HFFc6 (cell line): ENCODE results near the gene EXD1. TPM values are rescaled to one million over a fixed set of nuclear protein-coding genes. Genes with fewer than 3 reads are reported as not detected.

Experiments used
- DNase-seq: peaks from one replicate; pipeline ENCODE4 v3.0.0-alpha.2; 2018
- H3K27ac Mint-ChIP-seq: 2 replicates; pipeline ENCODE4 v1.8.0; 2020; ENCODE audit warnings: mild to moderate bottlenecking, mixed read lengths
- H3K27me3 Mint-ChIP-seq: 2 replicates; pipeline ENCODE4 v1.8.0; 2021; ENCODE audit warnings: mild to moderate bottlenecking, moderate library complexity, mixed read lengths; ENCODE audit not compliant: insufficient read depth
- H3K36me3 Mint-ChIP-seq: 2 replicates; pipeline ENCODE4 v1.8.0; 2021; ENCODE audit warnings: low read depth, mixed read lengths
- H3K4me1 Mint-ChIP-seq: 2 replicates; pipeline ENCODE4 v1.8.0; 2020; ENCODE audit warnings: low read depth, mixed read lengths
- H3K4me3 Mint-ChIP-seq: 2 replicates; pipeline ENCODE4 v1.8.0; 2020; ENCODE audit warnings: mild to moderate bottlenecking, moderate library complexity, mixed read lengths
- H3K9me3 Mint-ChIP-seq: 2 replicates; pipeline ENCODE4 v1.8.0; 2020; ENCODE audit warnings: mild to moderate bottlenecking, mixed read lengths
- CTCF ChIP-seq: fragments of 200-600 bp; sonication (generic); IDR thresholded peaks from 2 replicates; pipeline ENCODE4 v1.5.0; 2021; ENCODE audit warnings: antibody characterized with exemption, mild to moderate bottlenecking
- total RNA-seq, 6 experiments: library from RNA; stranded (reverse); fragmentation: NEBNext Ultra II Directional; extraction: Animal tissue kit (Norgen Biotek cat#: 25700); gene quantifications; 2 replicates in 1 of 6; 3 replicates in 5 of 6; pipeline ENCODE4 v1.2.3, GENCODE V29; 2021

EXD1 gene
- total RNA-seq, 6 experiments from 2014 or later, result not detected

GRCh38 chr15:41199470-41199869, 31.1 kb downstream of the EXD1 start:
- H3K36me3 Mint-ChIP-seq, result no peaks in the 10 kb centered on the region
- H3K4me1 Mint-ChIP-seq, result no peaks in the 10 kb centered on the region
- no peak overlapping the region for H3K27ac Mint-ChIP-seq
- no peak for DNase-seq
- 0 out of 2 replicates have a peak, but pooled peaks cover 7% of the 10 kb centered on the region for H3K27me3 Mint-ChIP-seq
- no peak overlapping the region for H3K4me3 Mint-ChIP-seq
- no peak for TF ChIP-seq CTCF
- H3K9me3 Mint-ChIP-seq, result no peaks in the 10 kb centered on the region

GRCh38 chr15:41194444-41194843, 36.1 kb downstream of the EXD1 start:
- H3K4me3 Mint-ChIP-seq, result no peak overlapping the region
- no peaks in the 10 kb centered on the region for H3K9me3 Mint-ChIP-seq
- H3K4me1 Mint-ChIP-seq, result no peaks in the 10 kb centered on the region
- DNase-seq, result no peak
- no peak for TF ChIP-seq CTCF
- no peak overlapping the region for H3K27ac Mint-ChIP-seq
- H3K36me3 Mint-ChIP-seq, result no peaks in the 10 kb centered on the region
- H3K27me3 Mint-ChIP-seq, result peaks cover 3% of the 10 kb centered on the region

GRCh38 chr15:41183581-41183980, 47.0 kb downstream of the EXD1 start:
- Mint-ChIP-seq H3K4me1 (peaks cover 42% of the 10 kb centered on the region), H3K36me3 (no peaks in the 10 kb centered on the region), H3K9me3 (no peaks in the 10 kb centered on the region), H3K27me3 (no peaks in the 10 kb centered on the region; the same call in 1 of the 2 replicates), H3K27ac (peak overlapping the region; percentile 43; the same call in 1 of the 2 replicates), H3K4me3 (no peak overlapping the region)
- no peak for TF ChIP-seq CTCF
- peak; percentile 25 for DNase-seq

- no peaks in the 10 kb centered on the region for H3K36me3 Mint-ChIP-seq
- DNase-seq, result no peak
- peaks cover 42% of the 10 kb centered on the region for H3K4me1 Mint-ChIP-seq
- H3K27me3 Mint-ChIP-seq, result no peaks in the 10 kb centered on the region; the same call in 1 of the 2 replicates
- no peak overlapping the region; the same call in 1 of the 2 replicates for H3K4me3 Mint-ChIP-seq
- no peaks in the 10 kb centered on the region for H3K9me3 Mint-ChIP-seq
- H3K27ac Mint-ChIP-seq, result peak overlapping the region; percentile 24
- no peak for TF ChIP-seq CTCF
Observed at GRCh38 chr15:41182266-41182665, 48.3 kb downstream of the EXD1 start.

GRCh38 chr15:41180206-41180789, 50.3 kb downstream of the EXD1 start:
- Mint-ChIP-seq H3K27me3 (no peaks in the 10 kb centered on the region; the same call in 1 of the 2 replicates), H3K27ac (peak overlapping the region; percentile 46; the same call in 1 of the 2 replicates), H3K9me3 (no peaks in the 10 kb centered on the region), H3K4me3 (no peak overlapping the region), H3K4me1 (peaks cover 42% of the 10 kb centered on the region), H3K36me3 (no peaks in the 10 kb centered on the region)
- peak; percentile 61 for DNase-seq
- TF ChIP-seq CTCF, result no peak
